PC-3 (cell line): ENCODE measurements around the gene MS4A14. TPM values are rescaled to one million over a fixed set of nuclear protein-coding genes. Genes with fewer than 3 reads are reported as not detected.
A peak's percentile ranks its signal among the peaks of the same experiment; 100 is the strongest.

Experiments used
- ATAC-seq: fragments of 200-7000 bp; cut with Tn5 transposase; 2 replicates; pipeline ENCODE4 v1.9.1; 2020; ENCODE audit warnings: mild to moderate bottlenecking, moderate library complexity
- BruUV-seq: library from RNA; stranded (reverse); fragments of 400-500 nt; replicated peaks from 2 replicates; lab custom pipeline; 2021; lab: Mats Ljungman, UMichigan
- CTCF ChIA-PET: fragments of 300-600 bp; sonication (Branson Sonifier 250); formaldehyde crosslinking; loops from one replicate; lab custom pipeline; 2022; ENCODE audit warnings: antibody characterized with exemption; lab: Charles Lee
- POLR2A ChIA-PET: fragments of 300-600 bp; sonication (Branson Sonifier 250); formaldehyde crosslinking; loops from one replicate; lab custom pipeline; 2022; ENCODE audit warnings: antibody characterized with exemption; ENCODE audit not compliant: unreplicated experiment; lab: Charles Lee
- DNase-seq: peaks from one replicate; pipeline ENCODE4 v3.0.0-alpha.2; 2015
- H2AFZ ChIP-seq: fragments of 300-600 bp; sonication (generic); 2 replicates; pipeline ENCODE4 v1.6.0; 2016; ENCODE audit warnings: antibody characterized with exemption, low read length
- H3F3A ChIP-seq: fragments of 300-600 bp; sonication (generic); one replicate; pipeline ENCODE4 v1.6.0; 2017; ENCODE audit warnings: antibody characterized with exemption, low read length, control low read depth, mild to moderate bottlenecking; ENCODE audit not compliant: unreplicated experiment
- H3K27ac ChIP-seq: fragments of 300-600 bp; sonication (generic); 2 replicates; pipeline ENCODE4 v1.5.1; 2016; ENCODE audit warnings: mild to moderate bottlenecking, low read length
- H3K27me3 ChIP-seq: fragments of 300-600 bp; sonication (generic); 2 replicates; pipeline ENCODE4 v1.6.1; 2016; ENCODE audit warnings: low read length, mixed read lengths
- H3K36me3 ChIP-seq: fragments of 300-600 bp; sonication (generic); 2 replicates; pipeline ENCODE4 v1.6.1; 2016; ENCODE audit warnings: low read depth, mixed run types, low read length, mixed read lengths
- H3K4me1 ChIP-seq: fragments of 300-600 bp; sonication (generic); 2 replicates; pipeline ENCODE4 v1.5.1; 2016; ENCODE audit warnings: low read length; ENCODE audit not compliant: insufficient read depth
- H3K4me2 ChIP-seq: fragments of 300-600 bp; sonication (generic); 2 replicates; pipeline ENCODE4 v1.6.0; 2016; ENCODE audit warnings: low read length
- H3K4me3 ChIP-seq: fragments of 300-600 bp; sonication (generic); 2 replicates; pipeline ENCODE4 v1.5.1; 2016; ENCODE audit warnings: mild to moderate bottlenecking, low read length, mixed read lengths
- H3K79me2 ChIP-seq: fragments of 300-600 bp; sonication (generic); 2 replicates; pipeline ENCODE4 v1.6.1; 2017; ENCODE audit warnings: low read length, mixed read lengths
- H3K9ac ChIP-seq: fragments of 300-600 bp; sonication (generic); 2 replicates; pipeline ENCODE4 v1.6.0; 2016; ENCODE audit warnings: mild to moderate bottlenecking, low read length
- H3K9me2 ChIP-seq: fragments of 300-600 bp; sonication (generic); replicated peaks from 2 replicates; pipeline ENCODE4 v1.6.1; 2016; ENCODE audit warnings: mixed run types, low read length, mixed read lengths
- H3K9me3 ChIP-seq: fragments of 300-600 bp; sonication (generic); 2 replicates; pipeline ENCODE4 v1.6.1; 2016; ENCODE audit warnings: low read length, mixed read lengths
- H4K20me1 ChIP-seq: fragments of 300-600 bp; sonication (generic); 2 replicates; pipeline ENCODE4 v1.6.1; 2016; ENCODE audit warnings: low read length, mixed read lengths
- EZH2 ChIP-seq: fragments of 300-600 bp; sonication (generic); IDR thresholded peaks from one replicate; pipeline ENCODE4 v1.6.1; 2017; ENCODE audit warnings: antibody characterized with exemption, mild to moderate bottlenecking, low read length; ENCODE audit not compliant: unreplicated experiment
- EZH2phosphoT487 ChIP-seq: fragments of 300-600 bp; sonication (generic); IDR thresholded peaks from 2 replicates; pipeline ENCODE4 v1.6.1; 2018; ENCODE audit warnings: mild to moderate bottlenecking, antibody characterized with exemption, low read length, borderline replicate concordance
- intact Hi-C: fragments of 100-400 bp; cut with micrococcal nuclease; formaldehyde crosslinking; loops from 2 replicates; pipeline ENCODE4 v1.9.0; 2023
- total RNA-seq: library from RNA; depleted of rRNA; stranded (reverse); fragments of >200 nt; gene quantifications from 2 replicates; pipeline ENCODE4 v1.2.3, GENCODE V29; 2014
- TF ChIP-seq, protein P1 (sequence below): fragments of 300-600 bp; sonication (generic); conservative IDR thresholded peaks from 2 replicates; pipeline ENCODE4 v1.5.1; 2017; ENCODE audit warnings: antibody characterized with exemption, low read depth, mild to moderate bottlenecking, low read length

The MS4A14 gene
- total RNA-seq, 1 experiment from 2014 or later = 0.07 TPM

DNA sequence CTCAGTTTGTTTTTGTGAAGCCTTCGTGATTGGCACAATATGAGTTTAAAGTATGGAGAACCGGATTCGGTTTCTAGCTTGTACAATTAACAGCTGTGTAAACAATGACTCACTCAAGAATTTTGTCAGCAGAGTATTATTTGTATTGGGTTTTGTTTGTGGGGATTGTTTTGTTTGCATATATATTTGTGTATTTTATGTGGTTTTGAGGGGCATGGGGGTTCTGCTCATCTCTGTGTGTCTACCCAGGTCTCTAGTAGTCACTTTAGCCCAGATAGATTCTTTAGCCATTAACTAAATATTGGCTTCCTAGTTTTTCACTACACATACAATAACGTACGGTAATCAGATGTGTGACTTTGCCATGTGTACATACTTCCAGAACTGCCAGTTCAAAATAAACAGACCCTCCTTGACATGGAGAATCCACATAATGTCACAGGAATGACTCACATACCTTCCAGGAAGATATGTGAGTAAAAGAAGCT lies 25.4 kb upstream of the MS4A14 start:
- ATAC-seq (peak; percentile 87), DNase-seq (peak; percentile 95)
- Histone ChIP-seq H3K36me3 (no peaks in the 10 kb centered on the region), H3K4me1 (peaks cover 38% of the 10 kb centered on the region), H4K20me1 (no peaks in the 10 kb centered on the region), H3K4me2 (peak overlapping the region; percentile 88), H3K27me3 (no peaks in the 10 kb centered on the region), H2AFZ (0 out of 2 replicates have a peak overlapping the region, but pooled peaks have one; percentile 22), H3K9me2 (no peaks in the 10 kb centered on the region), H3K4me3 (peak overlapping the region; percentile 53; the same call in 1 of the 2 replicates), H3K9ac (peak overlapping the region; percentile 67), H3K27ac (peak overlapping the region; percentile 97), H3K79me2 (no peaks in the 10 kb centered on the region), H3K9me3 (no peaks in the 10 kb centered on the region), H3F3A (peaks cover 11% of the 10 kb centered on the region)
- ChIA-PET CTCF (interaction anchor here (0.5 to 0.6 kb wide), 2 partner anchors 516 to 1199 kb away, joined by 3 read pairs; partner anchors contain the start of gene DTX4), POLR2A (no interaction called here)
- TF ChIP-seq, protein P1, sequence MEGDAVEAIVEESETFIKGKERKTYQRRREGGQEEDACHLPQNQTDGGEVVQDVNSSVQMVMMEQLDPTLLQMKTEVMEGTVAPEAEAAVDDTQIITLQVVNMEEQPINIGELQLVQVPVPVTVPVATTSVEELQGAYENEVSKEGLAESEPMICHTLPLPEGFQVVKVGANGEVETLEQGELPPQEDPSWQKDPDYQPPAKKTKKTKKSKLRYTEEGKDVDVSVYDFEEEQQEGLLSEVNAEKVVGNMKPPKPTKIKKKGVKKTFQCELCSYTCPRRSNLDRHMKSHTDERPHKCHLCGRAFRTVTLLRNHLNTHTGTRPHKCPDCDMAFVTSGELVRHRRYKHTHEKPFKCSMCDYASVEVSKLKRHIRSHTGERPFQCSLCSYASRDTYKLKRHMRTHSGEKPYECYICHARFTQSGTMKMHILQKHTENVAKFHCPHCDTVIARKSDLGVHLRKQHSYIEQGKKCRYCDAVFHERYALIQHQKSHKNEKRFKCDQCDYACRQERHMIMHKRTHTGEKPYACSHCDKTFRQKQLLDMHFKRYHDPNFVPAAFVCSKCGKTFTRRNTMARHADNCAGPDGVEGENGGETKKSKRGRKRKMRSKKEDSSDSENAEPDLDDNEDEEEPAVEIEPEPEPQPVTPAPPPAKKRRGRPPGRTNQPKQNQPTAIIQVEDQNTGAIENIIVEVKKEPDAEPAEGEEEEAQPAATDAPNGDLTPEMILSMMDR = no peak
- TF ChIP-seq EZH2phosphoT487 = no peak
- no peak for TF ChIP-seq EZH2
- intact Hi-C loops = no loop called here
- BruUV-seq = no TSS peak

DNA sequence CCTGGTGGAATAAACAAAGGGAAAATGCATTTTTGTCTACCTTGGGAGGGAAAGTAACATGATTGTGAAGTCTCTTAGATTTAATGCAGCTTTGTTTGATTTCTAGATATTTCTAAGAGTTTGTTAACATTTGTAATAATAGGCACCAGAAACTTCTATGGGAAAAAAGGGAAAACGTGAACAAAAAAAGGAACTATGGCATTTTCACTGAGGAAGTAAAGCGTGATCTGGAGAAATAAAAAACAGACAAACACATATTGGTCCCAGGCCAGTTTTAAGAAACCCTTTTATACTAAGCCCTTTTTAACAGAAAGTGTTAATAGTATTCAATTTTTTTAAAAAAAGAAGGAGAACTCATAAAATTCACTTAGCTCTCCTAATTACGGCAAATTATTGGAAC lies 24.9 kb upstream of the MS4A14 start:
- TF ChIP-seq EZH2phosphoT487 (no peak), EZH2 (no peak)
- TF ChIP-seq, protein P1 = no peak
- no TSS peak for BruUV-seq
- no peaks in the 10 kb centered on the region for H3K36me3 ChIP-seq
- peak overlapping the region; percentile 56 for H3K9ac ChIP-seq
- peak overlapping the region; percentile 88 for H3K4me2 ChIP-seq
- no peaks in the 10 kb centered on the region for H3K27me3 ChIP-seq
- H3K9me3 ChIP-seq = no peaks in the 10 kb centered on the region
- H3F3A ChIP-seq = peaks cover 11% of the 10 kb centered on the region
- POLR2A ChIA-PET = no interaction called here
- peak overlapping the region; percentile 97 for H3K27ac ChIP-seq
- no peaks in the 10 kb centered on the region for H3K9me2 ChIP-seq
- H4K20me1 ChIP-seq = no peaks in the 10 kb centered on the region
- no peaks in the 10 kb centered on the region for H3K79me2 ChIP-seq
- peak overlapping the region; percentile 10 for H3K4me3 ChIP-seq
- intact Hi-C loops = no loop called here
- CTCF ChIA-PET = interaction anchor here (0.5 to 0.6 kb wide), 2 partner anchors 516 to 1199 kb away, joined by 3 read pairs; partner anchors contain the start of gene DTX4
- ATAC-seq (no peak), DNase-seq (no peak)
- no peak overlapping the region for H2AFZ ChIP-seq
- H3K4me1 ChIP-seq = peaks cover 44% of the 10 kb centered on the region

DNA sequence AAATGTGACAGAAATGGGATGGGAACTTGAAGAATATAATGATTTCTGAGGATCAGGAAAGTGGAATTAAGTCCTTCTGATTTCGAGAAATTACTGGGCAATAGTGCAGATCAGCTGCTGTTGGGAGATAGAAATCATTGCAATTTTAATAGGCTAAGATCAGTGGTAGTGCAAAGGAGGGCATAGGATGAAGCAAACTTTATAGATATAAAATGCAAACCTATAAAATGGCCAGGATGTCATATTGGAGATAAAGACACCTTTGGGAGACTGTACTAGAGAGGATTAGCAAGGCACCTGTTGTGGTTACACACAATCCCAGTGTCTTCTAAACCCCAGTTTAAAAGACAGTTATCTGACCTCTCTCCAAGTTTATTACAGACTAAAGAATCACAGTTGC lies 24.4 kb upstream of the MS4A14 start:
- Histone ChIP-seq H3K9me3 (no peaks in the 10 kb centered on the region), H3K9me2 (no peaks in the 10 kb centered on the region), H3K79me2 (no peaks in the 10 kb centered on the region), H4K20me1 (no peaks in the 10 kb centered on the region), H3K4me2 (peak overlapping the region; percentile 88), H3K4me1 (peaks cover 47% of the 10 kb centered on the region), H2AFZ (no peak overlapping the region), H3K9ac (peak overlapping the region; percentile 56), H3K36me3 (no peaks in the 10 kb centered on the region), H3F3A (peaks cover 11% of the 10 kb centered on the region), H3K27me3 (no peaks in the 10 kb centered on the region), H3K4me3 (peak overlapping the region; percentile 10; the same call in 1 of the 2 replicates), H3K27ac (peak overlapping the region; percentile 97)
- DNase-seq (peak; percentile 38), ATAC-seq (no peak)
- TF ChIP-seq, protein P1 = no peak
- TF ChIP-seq EZH2phosphoT487 (no peak), EZH2 (no peak)
- intact Hi-C loops = no loop called here
- ChIA-PET POLR2A (no interaction called here), CTCF (no interaction called here)
- BruUV-seq = no TSS peak
